ENCODE results near the gene ZNF384.
A peak's percentile ranks its signal among the peaks of the same experiment; 100 is the strongest.
"Not testable (repeated sequence)": the region's sequence is repeated elsewhere in the genome, so short reads cannot be mapped to it uniquely, and the experiment has no call there.

Gene ZNF384

GRCh38 chr12:6688999-6689882 is at the start of gene ZNF384:
Gene ZNF384, minus strand, starts transcription at chr12:6689375. Its CDS starts 9,855 bp downstream, at chr12:6679520.
- peak; percentile 92 for DNase-seq

- no peak for DNase-seq
Observed at GRCh38 chr12:6736754-6737153, 47.6 kb upstream of the ZNF384 start.

DNA sequence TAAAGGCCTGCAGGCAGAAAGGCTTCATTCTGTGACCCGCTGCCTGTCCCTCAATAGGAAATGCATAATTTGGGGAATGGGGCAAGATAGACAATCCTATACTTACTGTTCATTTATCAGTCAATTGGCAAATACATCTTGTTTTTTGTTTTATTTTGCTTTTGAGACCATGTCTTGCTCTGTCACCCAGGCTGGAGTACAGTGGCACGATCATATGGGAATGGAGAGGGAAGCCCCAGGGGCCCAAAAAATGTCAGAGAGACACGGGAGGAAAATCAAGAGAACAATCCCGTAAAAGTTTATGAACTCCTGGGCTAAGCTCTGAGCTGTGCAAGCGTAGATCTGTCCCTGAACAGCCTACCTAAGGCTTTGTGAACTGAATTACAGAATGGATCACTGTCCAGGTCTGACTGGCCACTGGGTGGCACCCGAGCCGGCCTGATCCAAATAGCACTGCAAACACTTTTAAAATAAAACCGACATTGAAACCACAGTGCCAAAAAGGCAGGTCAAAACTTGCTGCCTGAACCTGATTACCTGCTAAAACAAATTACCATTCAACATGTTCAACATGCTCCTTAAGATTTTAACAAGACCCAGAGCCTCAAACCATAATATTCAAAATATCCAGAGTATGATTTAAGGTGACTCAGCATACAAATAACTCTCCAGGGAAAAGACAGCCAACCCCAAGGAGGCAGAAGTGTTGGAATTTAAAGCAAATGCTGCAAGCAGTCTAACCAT is 46.4 kb upstream of the ZNF384 start:
- peak; percentile 32 for DNase-seq

DNA sequence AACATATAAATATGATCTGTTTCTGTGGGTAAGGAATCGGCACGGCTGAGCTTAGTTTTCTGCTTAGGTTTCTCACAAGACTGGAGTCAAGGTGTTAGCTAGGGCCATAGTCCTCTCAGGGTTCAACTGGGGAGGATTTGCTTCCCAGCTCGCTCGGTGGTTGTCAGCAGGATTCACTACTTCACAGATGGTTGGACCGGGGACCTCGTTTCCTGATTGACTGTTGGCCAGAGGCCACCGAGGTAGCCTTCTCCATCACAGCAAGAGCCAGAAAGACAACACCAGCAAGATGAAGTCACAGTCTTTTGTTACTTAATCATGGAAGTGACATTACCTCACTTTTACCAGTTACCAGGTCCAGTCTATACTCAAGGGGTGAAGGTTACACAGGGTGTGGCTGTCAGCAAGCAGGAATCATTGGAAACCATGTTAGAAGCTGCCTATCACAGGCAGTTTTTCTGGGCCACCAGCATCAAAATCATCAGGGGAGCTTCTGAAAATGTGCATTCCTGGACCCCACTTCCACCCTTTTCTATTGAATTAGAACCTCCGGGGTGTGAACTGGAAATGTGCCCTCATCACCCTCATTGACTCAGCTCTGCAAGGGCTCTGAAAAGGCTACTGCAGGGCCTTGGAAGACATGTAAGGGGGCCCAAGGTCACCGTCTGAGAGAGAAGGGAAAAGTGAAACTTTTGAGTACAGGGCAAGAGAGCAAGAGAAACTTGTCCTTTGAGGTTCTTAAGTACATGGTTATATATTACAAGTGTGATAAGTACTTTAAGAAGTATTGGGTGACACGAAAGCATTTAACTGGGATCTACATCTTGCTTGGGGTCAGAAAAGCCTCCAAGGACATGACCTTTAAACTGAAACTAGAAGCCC is 45.6 kb upstream of the ZNF384 start:
- no peak for DNase-seq

- DNase-seq = no peak
Observed at GRCh38 chr12:6730169-6730568, 41.0 kb upstream of the ZNF384 start.

DNA sequence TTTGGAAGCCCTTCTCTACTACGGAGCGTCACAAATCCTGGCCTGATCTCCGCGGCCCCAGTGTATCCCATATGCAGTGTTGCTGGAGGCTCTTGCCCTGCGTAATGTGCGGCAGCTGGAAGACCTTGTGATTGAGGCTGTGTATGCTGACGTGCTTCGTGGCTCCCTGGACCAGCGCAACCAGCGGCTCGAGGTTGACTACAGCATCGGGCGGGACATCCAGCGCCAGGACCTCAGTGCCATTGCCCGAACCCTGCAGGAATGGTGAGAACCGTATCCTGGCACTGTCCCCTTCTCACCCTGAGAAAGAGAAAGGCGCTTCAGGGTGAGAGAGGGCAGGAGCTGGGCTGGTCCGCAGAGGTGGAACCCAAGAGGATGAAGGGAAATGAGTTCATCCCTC is 40.0 kb upstream of the ZNF384 start:
- no peak for DNase-seq

GRCh38 chr12:6725350-6725749 is 36.2 kb upstream of the ZNF384 start:
- no peak for DNase-seq

DNA sequence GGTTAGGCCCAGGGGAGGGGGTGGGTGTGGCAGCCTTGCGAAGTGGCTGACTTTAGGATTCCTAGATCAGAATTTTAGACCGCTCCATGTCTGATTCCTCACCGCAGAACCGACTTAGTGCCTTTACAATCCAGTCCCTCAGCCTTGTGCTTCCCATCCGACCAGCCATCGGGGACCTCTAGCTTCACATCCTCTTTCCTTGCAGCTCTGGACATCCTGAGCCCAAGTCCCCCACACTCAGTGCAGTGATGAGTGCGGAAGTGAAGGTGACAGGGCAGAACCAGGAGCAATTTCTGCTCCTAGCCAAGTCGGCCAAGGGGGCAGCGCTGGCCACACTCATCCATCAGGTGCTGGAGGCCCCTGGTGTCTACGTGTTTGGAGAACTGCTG is 35.2 kb upstream of the ZNF384 start:
- DNase-seq = peak; percentile 6

DNA sequence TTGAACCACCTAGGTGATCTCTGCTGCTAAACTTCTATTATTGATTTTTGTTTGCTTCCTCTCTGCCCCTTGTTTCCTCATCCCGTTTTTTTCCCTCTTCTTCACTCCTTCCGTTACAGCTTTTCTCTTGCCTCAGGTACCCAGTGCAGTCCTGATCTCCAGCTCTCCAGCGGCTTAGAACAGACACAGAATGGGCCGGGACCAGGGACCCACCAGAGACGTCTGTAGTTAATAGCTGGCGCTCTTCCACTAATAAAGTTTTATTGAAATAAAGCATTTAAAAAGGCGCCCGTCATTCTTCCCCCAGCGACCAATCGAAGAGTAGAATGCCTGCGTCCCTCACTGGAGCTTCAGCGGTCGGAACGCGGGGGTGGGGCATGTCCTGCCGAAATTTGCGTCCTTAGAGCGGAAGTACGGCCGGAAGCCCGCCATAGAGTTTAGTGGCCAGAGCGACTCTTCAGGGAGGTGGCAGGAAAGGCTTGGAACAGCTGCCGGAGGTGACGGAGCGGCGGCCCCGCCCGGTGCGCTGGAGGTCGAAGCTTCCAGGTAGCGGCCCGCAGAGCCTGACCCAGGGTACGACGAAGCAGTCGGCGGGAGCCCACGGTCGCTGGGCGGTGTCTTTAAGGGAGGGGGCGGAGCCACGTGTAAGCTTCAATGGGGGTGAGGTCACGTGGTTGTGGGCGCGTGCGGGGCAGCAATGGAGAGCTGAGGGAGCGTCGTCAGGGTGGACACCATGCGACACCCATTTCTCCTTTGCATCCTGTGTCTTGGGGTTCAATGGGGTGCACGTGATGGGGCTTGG is 34.6 kb upstream of the ZNF384 start, which contains the start of gene COPS7A:
Gene COPS7A (plus strand): TSS at position 440 of the 802 bp plus-strand sequence. CDS start 611 bp downstream, outside the sequence.
- DNase-seq = peak; percentile 91

- no peak for DNase-seq
Observed at GRCh38 chr12:6722863-6723262, 33.7 kb upstream of the ZNF384 start.

DNA sequence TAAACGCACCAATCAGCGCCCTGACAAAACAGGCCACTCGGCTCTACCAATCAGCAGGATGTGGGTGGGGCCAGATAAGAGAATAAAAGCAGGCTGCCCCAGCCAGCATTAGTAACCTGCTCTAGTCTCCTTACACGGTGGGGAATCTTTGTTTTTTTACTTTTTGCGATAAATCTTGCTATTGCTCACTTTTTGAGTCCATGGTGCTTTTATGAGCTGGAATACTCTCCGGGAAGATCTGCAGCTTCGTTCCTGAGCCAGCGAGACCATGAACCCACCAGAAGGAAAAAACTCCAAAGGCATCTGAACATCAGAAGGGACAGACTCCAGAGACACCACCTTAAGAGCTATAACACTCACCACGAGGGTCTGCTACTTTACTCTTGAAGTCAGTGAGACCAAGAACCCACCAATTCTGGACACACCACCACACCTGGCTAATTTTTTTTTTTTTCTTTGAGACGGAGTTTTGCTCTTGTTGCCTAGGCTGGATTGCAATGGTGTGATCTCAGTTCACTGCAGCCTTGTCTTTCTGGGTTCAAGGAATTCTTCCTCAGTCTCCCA is 27.8 kb upstream of the ZNF384 start:
- no peak for DNase-seq

GRCh38 chr12:6716031-6716873 is 27.1 kb upstream of the ZNF384 start:
- DNase-seq = not testable (repeated sequence)

DNA sequence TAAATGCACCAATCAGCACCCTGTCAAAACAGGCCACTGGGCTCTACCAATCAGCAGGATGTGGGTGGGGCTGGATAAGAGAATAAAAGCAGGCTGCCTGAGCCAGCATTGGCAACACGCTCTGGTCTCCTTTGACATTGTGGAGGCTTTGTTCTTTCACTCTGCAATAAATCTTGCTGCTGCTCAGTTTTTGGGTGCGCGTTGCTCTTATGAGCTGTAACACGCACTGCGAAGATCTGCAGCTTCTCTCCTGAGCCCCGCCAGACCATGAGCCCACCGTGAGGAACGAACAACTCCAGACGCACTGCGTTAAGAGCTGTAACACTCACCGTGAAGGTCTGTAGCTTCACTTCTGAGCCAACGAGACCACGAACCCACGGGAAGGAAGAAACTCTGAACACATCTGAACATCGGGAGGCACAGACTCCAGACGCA is 19.8 kb upstream of the ZNF384 start:
- DNase-seq = no peak

GRCh38 chr12:6708351-6708750 is 19.2 kb upstream of the ZNF384 start:
- DNase-seq = not testable (repeated sequence)

GRCh38 chr12:6703631-6704030 is 14.5 kb upstream of the ZNF384 start:
- no peak for DNase-seq

DNA sequence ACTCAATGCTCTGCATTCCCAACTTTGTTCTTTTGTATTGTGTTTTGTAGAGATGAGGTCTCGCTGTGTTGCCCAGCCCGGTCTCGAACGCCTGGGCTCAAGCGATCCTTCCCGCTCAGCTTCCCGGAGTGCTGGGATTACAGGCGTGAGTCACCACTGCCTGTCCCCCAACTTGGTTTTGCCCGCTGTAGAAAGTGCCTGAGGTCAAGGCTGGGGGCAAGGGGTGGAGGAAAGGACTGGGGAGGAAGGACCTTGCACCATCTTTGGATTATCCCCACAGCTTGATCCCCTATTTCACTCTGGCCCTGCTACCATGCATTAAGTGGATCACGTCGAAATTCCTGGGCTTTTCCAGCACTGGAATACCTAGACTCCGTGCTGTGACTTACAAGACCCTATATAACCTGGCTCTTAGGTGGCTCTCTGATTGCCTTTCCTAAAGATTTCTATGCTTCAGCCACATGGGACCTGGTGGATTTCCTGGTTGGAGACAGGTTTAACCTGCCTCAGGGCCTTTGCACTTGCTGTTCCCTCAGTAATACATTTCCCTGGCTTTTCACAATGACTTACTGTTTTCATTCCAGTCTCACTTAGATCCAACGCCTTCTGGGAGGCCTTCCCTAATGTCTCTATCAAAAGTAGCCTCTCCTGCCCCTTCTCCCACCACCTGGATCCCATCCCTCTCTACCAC is 12.0 kb upstream of the ZNF384 start:
- no peak for DNase-seq

DNA sequence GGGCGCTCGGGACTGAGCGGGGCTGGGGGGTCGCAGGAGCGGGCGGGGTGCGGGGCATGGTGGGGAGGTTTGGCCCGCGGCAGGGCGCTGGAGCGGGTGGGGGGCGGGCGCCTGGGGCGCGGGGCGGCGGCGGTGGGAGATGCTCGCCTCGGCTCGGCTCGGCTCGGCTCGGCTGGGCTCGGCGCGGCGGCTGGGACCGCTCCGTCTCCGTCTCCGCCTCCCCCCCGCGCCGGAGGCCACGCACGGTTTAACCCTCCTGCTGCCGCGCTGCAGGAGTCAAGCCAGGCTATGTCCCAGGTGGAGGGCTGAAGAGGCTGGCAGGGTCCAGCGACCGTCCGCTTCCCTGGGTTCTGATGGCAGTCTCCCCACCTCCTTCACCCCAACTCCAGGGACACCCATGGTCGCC is 11.5 kb upstream of the ZNF384 start, which contains the start of gene PIANP:
Gene PIANP (minus strand): TSS at position 170 of the 406 bp plus-strand sequence. CDS start 2,754 bp downstream, outside the sequence.
- peak; percentile 58 for DNase-seq

DNA sequence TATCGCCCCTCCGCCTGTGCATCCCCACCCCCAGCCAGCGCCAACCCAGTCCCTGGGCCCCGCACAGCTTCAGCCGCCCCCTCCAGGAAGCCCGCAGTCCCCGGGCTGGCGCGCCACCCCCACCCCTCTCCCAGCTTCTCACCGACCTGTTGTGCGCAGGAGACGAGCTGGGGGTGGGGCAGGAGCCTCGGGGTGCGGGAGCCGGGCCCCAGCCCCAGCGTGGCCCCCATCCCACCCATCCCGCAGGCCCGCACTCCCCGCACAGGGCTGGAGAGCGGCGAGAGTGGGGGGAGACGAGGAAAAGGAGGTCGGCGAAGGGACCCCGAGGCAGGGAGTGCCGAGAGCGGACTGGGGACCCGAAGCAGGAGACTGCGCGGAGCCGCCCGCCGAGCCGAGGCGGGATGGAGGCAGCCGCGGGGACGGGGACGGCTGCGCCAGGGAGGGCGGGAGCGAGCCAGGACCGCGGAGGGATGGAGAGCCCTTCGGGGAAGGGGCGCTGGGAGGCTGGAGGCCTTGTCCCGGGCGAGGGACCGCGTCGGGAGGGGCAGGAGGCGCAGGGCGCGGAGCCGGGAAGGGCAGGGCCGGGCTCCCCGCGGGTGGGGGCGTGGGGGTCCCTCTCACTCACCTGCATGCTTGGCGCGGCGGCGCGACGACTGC is 10.9 kb upstream of the ZNF384 start:
- DNase-seq = peak; percentile 13

All from activated CD4-positive, alpha-beta T cell treated with anti-CD3 and anti-CD28 coated beads, Interleukin-2, amount 50 U/mL, for 1 hour (primary cell).